ENCODE measurements around the gene HNRNPU. TPM values are rescaled to one million over a fixed set of nuclear protein-coding genes. Genes with fewer than 3 reads are reported as not detected.

HNRNPU gene
- total RNA-seq, result 100 to 1,000 TPM; 275 to 441 (median 310) TPM

GRCh38 chr1:244864253-244865027, at the start of gene HNRNPU:
HNRNPU (minus strand) TSS chr1:244864543; CDS start chr1:244864307, 236 bp downstream.
- peaks cover 40% of the 10 kb centered on the region for H3K4me1 ChIP-seq
- TF ChIP-seq POLR2AphosphoS5 (IDR thresholded peaks at IDR 0.05) (peak; percentile 86 to 98 (median 87)), POLR2A (IDR thresholded peaks at IDR 0.05) (peak; percentile 65 to 96), EP300 (IDR thresholded peaks at IDR 0.05) (peak; percentile 44), CTCF (IDR thresholded peaks at IDR 0.05) (no peak)
- WGBS, result under 1% methylated on average over 64 of the region's 71 CpGs
- H3K4me3 ChIP-seq, result peak within 1 kb of the TSS; percentile 98
- H3K27me3 ChIP-seq, result no peaks in the 10 kb centered on the region
- H3K36me3 ChIP-seq, result peaks cover 7% of the 10 kb centered on the region
- H3K27ac ChIP-seq, result peak within 1 kb of the TSS; percentile 100
- peak; percentile 97 for DNase-seq (ENCODE audit: low spot score in 2 of 2)
- no peaks in the 10 kb centered on the region for H3K9me3 ChIP-seq

DNA sequence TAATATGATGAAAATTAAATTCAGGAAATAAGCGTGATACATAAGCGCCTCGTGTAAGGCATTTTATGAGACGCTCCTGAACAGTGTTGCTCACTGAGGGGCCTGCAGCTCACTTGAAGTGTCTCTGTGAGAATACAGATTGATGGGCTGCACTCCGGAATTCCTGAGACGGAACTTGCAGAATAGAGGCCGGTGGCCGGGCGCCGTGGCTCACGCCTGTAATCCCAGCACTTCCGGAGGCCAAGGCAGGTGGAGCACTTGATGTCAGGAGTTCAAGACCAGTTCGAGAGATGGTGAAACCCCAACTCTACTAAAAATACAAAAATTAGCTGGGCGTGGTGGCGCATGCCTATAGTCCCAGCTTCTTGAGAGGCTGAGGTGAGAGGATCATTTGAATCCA, 49.5 kb upstream of the HNRNPU start:
- Histone ChIP-seq H3K27ac (no peak overlapping the region), H3K36me3 (no peaks in the 10 kb centered on the region), H3K4me3 (no peak overlapping the region), H3K27me3 (no peaks in the 10 kb centered on the region), H3K9me3 (no peaks in the 10 kb centered on the region), H3K4me1 (peaks cover under 1% of the 10 kb centered on the region)
- no peak for DNase-seq (ENCODE audit: low spot score in 2 of 2)
- TF ChIP-seq EP300 (IDR thresholded peaks at IDR 0.05) (no peak), POLR2AphosphoS5 (IDR thresholded peaks at IDR 0.05) (no peak), CTCF (IDR thresholded peaks at IDR 0.05) (no peak), POLR2A (IDR thresholded peaks at IDR 0.05) (no peak)
- 92% methylated on average over 15 of the region's 15 CpGs for WGBS

GRCh38 chr1:244904119-244904518, 39.8 kb upstream of the HNRNPU start:
- no peaks in the 10 kb centered on the region for H3K27me3 ChIP-seq
- H3K4me1 ChIP-seq, result no peaks in the 10 kb centered on the region
- DNase-seq (ENCODE audit: low spot score in 2 of 2), result no peak
- WGBS, result 85% methylated on average over 3 of the region's 3 CpGs
- H3K9me3 ChIP-seq, result no peaks in the 10 kb centered on the region
- TF ChIP-seq POLR2AphosphoS5 (IDR thresholded peaks at IDR 0.05), result no peak
- no peak overlapping the region for H3K27ac ChIP-seq
- H3K36me3 ChIP-seq, result no peaks in the 10 kb centered on the region
- no peak overlapping the region for H3K4me3 ChIP-seq

DNA sequence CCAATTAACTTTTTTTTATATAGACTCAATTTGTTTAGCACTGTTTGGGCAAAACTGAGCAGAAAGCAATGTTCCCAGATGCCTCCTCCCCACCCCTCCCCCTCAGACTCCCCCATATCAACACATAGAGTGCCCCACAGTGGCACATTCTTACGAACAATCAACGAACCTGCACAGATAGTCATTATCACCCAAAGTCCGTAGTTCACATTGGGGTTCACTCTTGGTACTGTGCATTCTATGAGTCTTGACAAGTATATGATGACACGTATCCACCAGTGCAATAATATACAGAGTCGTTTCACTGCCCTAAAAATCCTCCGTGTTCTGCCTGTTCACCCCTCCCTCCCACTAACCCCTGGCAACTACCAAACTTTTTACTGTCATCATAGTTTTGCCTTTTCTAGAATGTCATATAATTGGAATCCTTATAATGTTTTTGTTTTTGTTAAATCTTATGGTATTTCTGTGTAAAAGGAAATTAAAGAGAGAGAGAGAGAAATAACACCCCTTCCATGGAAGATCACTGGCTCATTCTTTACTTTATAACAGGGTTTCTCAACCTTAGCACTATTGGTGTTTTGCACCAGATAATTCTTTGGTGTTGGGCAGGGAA, 37.2 kb upstream of the HNRNPU start:
- WGBS, result 63% methylated on average over 6 of the region's 6 CpGs
- no peak overlapping the region for H3K27ac ChIP-seq
- H3K36me3 ChIP-seq, result no peaks in the 10 kb centered on the region
- no peak overlapping the region for H3K4me3 ChIP-seq
- no peaks in the 10 kb centered on the region for H3K27me3 ChIP-seq
- TF ChIP-seq POLR2AphosphoS5 (IDR thresholded peaks at IDR 0.05) (no peak), CTCF (IDR thresholded peaks at IDR 0.05) (no peak), POLR2A (IDR thresholded peaks at IDR 0.05) (no peak), EP300 (IDR thresholded peaks at IDR 0.05) (no peak)
- H3K9me3 ChIP-seq, result no peaks in the 10 kb centered on the region
- no peaks in the 10 kb centered on the region for H3K4me1 ChIP-seq
- DNase-seq (ENCODE audit: low spot score in 2 of 2), result no peak

- no peak for DNase-seq (ENCODE audit: low spot score in 2 of 2)
- 81% methylated on average over 15 of the region's 15 CpGs for WGBS
- H3K36me3 ChIP-seq, result no peaks in the 10 kb centered on the region
- H3K27ac ChIP-seq, result no peak overlapping the region
- no peaks in the 10 kb centered on the region for H3K4me1 ChIP-seq
- no peak overlapping the region for H3K4me3 ChIP-seq
- TF ChIP-seq EP300 (IDR thresholded peaks at IDR 0.05) (no peak), POLR2AphosphoS5 (IDR thresholded peaks at IDR 0.05) (no peak)
- no peaks in the 10 kb centered on the region for H3K9me3 ChIP-seq
- no peaks in the 10 kb centered on the region for H3K27me3 ChIP-seq
These were observed 33.3 kb upstream of the HNRNPU start for GRCh38 chr1:244897476-244898254.

GRCh38 chr1:244896550-244896949, 32.2 kb upstream of the HNRNPU start:
- no peak for DNase-seq (ENCODE audit: low spot score in 2 of 2)
- TF ChIP-seq POLR2A (IDR thresholded peaks at IDR 0.05) (no peak), POLR2AphosphoS5 (IDR thresholded peaks at IDR 0.05) (no peak), CTCF (IDR thresholded peaks at IDR 0.05) (no peak), EP300 (IDR thresholded peaks at IDR 0.05) (no peak)
- H3K4me3 ChIP-seq, result no peak overlapping the region
- no peaks in the 10 kb centered on the region for H3K9me3 ChIP-seq
- H3K27me3 ChIP-seq, result no peaks in the 10 kb centered on the region
- no peak overlapping the region for H3K27ac ChIP-seq
- 85% methylated on average over 3 of the region's 3 CpGs for WGBS
- H3K4me1 ChIP-seq, result no peaks in the 10 kb centered on the region
- no peaks in the 10 kb centered on the region for H3K36me3 ChIP-seq
